ENCODE measurements around the gene AKAP7.

DNA sequence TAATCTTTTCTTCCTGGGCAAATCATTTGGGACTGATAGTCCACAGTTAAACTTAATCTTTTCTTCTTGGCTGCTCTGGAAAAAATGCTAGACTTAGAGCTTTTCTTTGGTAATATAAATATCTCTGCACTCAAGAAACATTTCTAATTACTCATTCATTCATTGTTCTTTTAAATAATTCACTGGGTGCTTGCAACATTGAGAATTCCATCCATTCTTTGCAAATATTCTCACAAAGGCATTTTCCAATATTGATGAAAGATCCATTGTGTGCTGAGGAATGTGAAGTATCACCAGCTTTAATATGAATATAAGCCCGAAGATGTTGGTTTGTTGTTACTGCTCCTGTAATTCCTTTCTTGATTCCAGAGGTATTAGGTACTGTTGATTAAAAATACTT lies 38.4 kb downstream of the AKAP7 start:
- TF ChIP-seq POLR2AphosphoS5 (IDR thresholded peaks at IDR 0.05), result no peak
- TF ChIP-seq, protein P1, sequence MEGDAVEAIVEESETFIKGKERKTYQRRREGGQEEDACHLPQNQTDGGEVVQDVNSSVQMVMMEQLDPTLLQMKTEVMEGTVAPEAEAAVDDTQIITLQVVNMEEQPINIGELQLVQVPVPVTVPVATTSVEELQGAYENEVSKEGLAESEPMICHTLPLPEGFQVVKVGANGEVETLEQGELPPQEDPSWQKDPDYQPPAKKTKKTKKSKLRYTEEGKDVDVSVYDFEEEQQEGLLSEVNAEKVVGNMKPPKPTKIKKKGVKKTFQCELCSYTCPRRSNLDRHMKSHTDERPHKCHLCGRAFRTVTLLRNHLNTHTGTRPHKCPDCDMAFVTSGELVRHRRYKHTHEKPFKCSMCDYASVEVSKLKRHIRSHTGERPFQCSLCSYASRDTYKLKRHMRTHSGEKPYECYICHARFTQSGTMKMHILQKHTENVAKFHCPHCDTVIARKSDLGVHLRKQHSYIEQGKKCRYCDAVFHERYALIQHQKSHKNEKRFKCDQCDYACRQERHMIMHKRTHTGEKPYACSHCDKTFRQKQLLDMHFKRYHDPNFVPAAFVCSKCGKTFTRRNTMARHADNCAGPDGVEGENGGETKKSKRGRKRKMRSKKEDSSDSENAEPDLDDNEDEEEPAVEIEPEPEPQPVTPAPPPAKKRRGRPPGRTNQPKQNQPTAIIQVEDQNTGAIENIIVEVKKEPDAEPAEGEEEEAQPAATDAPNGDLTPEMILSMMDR (IDR thresholded peaks at IDR 0.05), result no peak
- TF ChIP-seq POLR2A (IDR thresholded peaks at IDR 0.05; ENCODE audit: low read depth), result no peak
- no peak for TF ChIP-seq EP300 (IDR thresholded peaks at IDR 0.05)
